Measurements from ENCODE around the gene P2RY14.

P2RY14 gene

DNA sequence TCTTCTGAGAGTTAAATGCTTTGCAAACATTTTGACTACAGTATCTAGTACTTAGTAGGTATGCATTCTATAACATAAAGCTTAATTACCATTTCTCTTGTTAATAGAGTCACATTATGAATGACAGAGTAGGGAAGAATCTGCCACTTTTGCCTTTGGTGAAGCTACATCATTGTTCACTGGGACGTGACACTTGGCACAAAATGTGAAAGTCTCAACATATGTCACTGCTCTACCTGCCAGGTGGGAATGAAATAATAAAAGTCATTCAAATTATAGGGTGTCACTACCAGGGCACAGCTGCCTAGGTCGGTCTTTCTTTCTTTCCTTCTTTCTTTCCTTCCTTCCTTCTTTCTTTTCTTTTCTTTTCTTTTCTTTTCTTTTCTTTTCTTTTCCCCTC lies 20.7 kb upstream of the P2RY14 start:
- DNase-seq: no peak

DNA sequence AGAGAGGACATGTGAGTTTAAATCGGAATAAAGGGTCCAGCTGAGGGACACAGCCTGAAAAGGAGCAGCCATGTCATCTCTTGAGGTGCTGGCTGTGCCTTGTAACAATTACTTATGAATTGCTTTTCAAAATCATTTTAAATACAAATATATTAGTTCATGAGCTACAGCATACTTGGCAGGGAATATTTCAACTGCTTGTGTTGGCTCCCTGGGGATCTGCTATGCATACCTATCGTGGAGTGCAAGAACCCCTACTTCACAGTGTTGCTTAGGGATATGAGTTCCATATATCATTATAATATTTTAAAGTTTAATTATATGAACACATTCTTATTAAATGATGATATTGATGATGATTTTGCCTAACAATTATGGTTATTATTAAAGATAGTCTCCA lies 19.1 kb upstream of the P2RY14 start:
- no peak for DNase-seq

DNA sequence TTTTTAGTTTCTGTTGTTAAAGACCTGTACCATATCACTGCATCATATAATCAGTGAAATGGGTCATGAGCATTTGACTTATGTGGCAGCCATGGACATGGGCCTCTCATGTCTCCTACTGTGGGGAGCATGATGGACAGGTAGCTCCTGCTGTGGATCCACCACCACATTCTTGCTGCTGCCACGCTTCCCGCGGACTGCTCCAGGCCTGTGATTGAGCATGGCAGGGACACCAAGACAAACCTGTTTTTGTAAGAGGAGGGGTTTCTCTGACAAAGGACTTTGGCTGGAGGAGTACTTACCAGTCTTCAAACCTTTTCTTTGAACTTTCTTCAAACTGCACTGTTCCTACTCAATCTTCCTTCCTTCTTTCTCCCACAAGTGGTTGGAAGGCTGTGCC lies 17.9 kb upstream of the P2RY14 start:
- no peak for DNase-seq

DNA sequence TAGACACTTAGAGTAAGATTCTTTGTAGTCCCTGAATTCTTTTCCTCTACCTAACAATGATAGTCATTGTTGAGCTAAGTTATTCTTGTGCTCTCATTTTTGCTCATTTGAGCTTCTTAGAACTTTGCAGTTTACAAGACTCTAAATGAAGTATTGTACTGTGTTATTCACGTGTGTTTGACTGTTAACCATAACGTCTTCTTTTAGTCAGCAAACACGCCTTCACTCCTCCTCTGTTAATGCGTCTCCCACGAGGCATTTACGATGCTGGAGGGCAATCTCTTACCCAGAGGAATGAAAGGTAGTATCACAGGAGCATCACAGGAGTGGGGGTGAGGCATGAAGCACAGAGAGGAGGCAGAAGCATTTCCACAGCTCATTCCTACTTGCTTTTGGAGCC lies 14.8 kb upstream of the P2RY14 start:
- DNase-seq: no peak

DNA sequence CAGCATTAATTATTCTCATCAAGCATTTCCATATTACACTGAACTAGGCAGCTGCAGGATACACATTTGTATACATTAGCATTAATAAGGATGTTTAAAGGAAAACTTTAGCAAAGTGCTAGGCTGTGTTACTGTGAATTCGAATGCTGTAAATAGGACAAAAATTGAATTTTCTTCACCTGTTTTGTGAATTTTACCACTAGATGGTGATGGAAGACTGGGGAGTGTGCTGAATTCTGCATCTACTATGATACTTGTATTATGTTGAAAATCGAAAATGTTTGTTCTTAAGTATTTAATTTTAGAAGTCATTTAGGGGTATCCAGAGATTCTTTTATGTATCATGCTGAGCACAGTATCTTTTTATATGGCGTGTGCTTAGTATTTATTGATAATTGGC lies 12.3 kb upstream of the P2RY14 start:
- DNase-seq: peak; percentile 43 to 62

DNA sequence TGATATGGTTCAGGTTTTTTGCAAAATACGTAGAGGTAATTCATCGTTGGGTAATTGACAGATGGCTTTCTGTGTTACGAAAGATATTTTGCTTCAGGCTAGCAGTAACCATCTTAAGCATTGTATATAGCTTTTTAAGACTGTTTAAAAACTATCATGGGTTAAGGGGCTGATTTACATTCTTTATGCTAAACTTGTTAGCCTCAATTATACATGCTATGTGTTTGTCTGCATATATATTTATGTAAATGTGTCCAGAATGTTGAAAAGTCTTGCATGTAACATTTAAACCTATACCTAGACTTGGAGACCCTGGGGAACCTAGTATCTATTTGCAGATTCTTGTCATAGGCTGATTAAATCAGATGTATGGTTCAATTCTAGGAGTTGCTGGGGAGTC lies 11.1 kb upstream of the P2RY14 start:
- peak in 1 of 2 experiments; percentile 17 for DNase-seq

DNA sequence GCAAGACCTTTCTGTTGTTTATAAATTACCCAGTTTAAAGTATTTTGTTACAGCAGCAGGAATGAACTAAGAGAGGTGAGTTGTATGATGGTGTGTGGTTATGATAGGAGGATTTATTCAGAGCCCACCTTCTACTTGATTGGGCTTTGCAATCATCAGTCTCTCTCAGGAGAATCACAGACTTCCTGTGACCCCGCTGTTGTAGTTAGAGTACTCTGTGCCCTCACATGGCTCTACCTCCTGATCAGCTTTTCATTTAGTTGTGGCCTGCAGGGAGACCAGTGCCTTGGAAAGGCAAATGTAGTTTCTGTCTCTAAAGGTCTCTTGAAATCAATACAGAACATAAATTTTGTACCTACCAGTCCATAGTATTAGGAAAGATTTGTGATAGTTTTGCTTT lies 7.6 kb upstream of the P2RY14 start:
- DNase-seq: no peak

DNA sequence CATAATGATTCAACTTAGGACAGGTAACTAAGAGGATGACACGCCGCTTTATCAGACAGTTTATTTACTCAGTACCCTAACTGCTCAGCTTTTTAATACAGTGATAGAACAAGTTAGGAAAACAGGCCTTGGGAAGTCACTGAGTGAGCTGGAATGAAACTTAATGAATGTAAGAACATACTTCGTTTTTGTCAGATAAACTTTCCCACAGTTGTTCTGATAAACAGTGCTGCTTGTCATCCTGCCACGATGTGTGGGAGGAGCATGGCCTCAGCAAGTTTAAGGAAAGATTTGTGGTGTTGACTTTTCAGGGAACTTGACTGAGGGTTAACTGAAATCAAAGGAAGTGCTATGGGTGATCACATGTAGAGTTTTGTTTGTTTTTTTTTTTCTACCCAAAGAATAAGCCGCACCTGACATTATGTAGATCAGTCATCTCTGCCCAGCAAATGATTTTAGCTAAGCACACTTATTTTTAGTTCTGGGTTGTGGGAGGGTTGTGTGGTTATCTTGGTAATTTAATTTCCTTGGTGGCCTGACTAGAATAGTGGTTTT lies 5.6 kb upstream of the P2RY14 start:
- DNase-seq: no peak

DNA sequence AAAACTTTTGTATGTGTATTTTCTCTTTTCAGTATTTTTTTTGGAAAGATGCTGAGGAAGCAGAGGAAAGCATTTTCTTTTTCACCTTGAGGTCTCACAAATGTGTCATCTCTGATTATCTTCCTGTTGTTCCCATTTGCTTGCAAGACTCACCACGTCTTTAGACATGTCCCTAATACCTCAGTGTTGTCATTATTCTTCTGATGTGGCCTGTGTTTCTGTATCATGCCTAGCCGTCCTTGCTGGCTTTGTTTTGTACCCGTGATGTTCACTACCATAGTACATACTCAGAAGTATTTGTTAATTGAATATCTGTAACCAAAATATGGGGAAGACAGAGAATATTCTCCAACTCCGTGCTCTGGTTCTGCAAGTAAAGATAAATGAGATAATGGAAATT lies 5.0 kb upstream of the P2RY14 start:
- no peak for DNase-seq

DNA sequence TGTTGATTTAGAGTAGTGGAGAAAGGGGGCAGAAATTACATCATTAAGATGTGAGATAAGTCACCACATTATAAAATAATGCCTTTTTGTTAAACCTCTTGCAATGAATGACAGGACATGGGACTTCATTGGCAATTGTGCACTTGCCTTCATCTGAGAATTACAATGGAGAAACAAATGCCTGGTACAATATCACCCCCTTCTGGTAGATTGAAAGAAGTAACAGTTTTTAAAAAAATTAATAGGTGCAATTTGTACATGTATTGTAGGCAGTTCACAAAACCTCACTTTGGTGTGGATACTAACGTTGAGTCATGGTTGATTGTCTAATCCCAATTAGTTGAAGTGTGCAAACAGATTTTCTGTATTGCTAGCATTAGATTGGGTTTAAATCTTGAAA lies 4.6 kb upstream of the P2RY14 start:
- peak; percentile 50 to 70 for DNase-seq

DNA sequence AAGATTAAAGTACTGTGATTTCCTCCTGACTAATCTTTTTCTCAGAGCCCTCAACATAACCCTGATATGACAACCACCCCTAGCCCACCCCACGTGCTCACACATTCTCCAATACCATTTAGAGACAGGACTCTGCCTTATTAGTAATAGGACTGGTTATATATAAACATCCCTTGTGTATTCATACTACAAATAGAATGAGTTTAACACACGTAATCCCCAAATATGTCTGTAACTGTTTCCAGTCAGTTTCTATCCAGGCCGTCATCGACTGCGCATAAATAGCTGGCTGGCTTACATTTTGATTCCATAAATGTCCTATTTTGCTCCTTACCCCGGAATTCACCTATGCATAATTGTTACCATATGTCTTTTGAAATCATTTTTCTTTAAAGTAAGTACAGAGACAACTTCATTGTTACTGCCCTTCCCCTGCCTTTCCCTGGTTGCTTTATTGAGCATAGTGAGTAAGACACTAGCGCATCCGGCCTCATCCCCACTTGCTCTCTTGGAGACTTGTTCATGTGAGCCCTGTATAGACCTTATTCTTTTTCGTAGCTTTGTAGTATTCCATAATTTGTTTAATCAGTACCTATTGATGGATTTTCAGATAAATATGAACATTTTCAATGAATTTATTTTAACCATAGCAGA lies 3.5 kb upstream of the P2RY14 start:
- DNase-seq: no peak

DNA sequence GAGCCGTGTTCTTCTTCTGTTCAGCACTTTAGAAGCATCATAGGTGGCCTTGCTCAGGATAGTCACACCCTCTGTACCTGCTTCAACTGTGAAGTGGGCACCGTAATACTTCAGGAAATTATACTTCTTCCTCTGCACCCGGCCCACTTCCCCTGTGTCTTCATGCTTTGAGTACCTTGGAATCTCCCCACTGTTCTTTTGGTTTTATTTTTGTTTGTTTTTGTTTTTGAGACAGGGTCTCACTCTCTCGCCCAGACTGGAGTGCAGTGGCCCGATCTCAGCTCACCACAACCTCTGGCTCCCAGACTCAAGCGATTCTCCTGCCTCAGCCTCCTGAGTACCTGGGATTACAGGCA lies 1.7 kb downstream of the P2RY14 start:
- no peak for DNase-seq

DNA sequence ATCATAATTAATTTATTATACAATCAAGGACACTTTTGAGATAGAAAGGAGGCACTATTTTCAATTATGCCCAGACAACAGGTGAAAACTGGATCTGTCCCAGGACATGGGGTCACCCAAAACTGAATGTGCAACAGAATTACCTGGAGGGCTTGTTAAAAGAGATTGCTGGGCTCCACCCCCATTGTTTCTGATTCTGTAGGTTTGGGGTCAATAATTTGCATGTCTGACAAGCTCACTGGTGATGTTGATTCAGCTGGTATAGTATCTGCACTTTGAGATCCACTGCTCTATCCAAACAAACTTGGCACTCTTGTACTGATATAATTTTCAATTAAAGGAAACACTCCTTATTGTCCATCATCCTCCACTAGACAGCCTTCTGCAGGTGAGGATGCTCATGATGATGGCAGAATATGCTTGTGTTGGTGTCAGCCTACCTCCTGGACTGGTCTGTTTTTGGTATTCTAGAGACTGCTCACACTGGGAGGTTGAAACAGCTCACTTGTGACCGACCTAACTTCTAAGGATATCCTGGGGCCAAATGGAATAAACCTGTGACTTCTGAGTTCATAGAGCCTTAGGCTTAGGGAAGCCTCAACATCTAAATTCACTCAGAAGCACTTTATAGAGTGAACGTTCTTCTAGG lies 2.2 kb downstream of the P2RY14 start:
- peak in 1 of 2 experiments; percentile 51 for DNase-seq

DNA sequence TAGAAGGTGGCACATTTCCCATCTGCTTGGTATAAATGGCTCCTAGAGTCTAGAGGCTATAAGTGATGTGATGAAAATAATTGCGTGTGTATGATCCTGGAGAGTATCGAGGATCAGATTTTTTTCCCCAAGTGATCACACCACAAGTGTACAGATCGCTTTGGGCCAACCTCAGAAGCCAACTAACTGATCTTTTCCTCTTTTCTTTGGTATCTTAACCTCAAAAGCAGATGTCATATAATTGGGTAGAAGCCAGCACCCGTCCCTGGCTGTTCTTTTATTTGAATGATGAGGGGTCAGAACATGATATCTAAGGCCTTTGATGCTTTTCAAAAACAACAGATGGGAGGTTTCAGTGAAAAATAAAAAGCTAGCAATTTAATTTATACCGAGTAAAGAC lies 3.3 kb downstream of the P2RY14 start:
- no peak for DNase-seq

DNA sequence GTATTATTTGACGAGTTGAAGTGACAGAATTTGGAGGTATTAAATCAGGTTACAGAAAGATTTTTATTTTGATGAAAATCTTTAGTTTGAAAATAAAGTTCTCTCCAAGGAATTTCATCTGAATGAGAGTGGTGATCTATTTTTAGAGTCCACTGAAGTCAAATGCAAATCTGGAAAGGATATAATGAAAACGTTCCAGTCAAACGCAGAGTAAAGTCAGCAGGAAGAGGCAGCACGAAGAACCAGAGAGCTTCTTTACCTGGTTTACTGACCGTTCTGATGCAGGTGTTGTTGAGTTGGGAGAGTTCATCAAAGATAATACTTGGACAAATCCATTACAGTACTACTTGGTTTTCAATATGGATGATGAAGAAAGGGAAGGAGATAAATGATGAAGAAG lies 8.7 kb downstream of the P2RY14 start:
- DNase-seq: peak in 1 of 2 experiments; percentile 20

DNA sequence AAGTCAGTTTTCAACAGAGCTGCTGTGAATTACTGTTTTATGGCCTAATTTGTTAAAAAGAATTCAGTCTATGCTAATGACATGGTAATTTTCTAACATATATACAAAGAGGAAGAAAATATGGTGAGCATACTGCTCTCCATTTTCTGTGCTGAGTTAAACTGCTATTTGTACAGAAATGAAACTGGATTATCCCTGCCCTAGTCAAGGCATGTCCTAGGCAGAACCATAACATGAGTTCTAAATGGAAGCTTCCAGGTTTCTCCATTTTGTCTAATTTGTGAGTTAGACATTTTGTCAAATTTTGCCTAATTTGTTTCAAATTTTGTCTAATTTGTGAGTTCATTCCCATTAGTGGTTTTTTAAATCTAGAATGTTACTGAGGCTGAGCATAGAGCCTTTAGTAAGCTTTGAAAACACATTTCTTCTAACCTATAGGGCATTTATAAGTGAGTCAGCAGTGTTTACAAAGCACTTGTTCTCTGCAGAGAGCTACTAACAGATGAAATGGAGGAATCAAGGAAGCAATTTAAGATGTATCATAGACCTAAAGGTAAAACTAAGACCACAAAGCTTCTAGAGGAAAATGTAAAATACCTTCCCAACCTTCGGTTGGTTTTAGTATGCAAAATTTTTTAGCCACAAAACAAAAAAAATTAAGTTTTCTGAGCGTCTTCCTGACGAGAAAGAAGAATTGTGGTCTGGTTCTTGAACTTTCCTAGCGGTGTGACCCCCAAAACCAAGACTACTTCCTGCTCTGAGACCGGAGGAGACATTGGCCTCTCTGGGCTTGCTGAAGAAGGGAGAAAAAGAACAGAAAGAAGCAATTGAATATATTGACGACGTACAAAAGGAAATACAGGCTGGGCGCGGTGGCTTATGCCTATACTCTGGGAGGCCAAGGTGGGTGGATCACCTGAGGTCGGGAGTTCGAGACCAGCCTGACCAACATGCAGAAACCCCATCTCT lies 9.8 kb downstream of the P2RY14 start:
- DNase-seq: no peak

DNA sequence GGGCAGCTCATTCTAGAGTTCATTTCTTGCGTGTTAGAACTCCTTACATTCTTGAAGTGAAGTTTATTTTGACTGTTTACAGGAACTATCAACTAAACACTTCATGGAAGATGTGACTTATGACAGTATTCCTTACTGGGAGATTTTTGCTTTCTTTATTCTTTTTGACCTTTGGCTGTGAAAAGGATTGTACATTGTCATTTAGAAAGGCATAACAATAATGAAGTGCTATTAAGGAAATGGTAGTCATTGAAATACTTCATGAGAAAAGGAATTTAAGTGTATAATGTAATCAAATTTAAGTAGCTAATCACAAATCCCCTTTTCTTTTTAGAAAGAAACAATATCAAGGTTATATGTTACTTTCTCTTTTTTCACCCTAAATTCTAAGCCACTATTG lies 11.3 kb downstream of the P2RY14 start:
- no peak for DNase-seq

DNA sequence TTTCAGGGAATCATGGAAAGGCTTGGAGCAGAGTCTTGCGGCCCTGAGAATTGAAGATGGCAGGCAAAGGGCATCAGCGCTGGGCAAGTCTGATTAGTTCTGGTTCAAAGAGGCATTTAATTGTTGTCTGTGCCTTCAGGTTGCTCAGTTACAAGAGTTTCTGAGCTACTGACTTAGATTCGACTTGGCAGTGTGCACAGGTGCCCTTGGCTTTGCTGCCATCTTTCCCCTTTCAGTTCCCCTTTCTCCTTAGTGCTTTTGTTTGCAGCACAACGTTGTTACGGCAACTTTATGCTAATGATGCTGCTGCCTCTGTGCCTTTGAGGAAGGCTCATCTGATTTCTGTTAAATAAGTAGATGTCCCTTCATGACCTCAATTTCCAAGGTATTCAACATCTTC lies 12.5 kb downstream of the P2RY14 start:
- DNase-seq: peak; percentile 36 to 43

DNA sequence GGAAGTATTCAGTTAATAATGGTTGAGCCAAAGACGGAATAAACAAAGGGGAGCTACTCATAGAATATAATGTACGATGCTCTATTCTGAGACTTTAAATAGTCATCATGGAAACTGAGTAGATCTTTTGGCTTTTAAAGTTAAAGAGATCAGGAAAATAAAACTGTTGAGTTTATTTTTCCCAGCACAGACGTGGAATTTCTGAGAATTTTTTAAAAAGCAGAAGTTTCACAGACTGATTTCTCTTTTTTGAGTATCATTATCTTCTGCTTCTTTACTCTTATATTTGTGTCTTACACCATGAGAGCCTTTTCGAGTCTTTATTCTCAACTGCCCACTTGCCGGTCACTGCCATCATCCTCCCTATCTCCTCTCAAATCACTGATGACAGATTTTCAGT lies 13.2 kb downstream of the P2RY14 start:
- DNase-seq: no peak

DNA sequence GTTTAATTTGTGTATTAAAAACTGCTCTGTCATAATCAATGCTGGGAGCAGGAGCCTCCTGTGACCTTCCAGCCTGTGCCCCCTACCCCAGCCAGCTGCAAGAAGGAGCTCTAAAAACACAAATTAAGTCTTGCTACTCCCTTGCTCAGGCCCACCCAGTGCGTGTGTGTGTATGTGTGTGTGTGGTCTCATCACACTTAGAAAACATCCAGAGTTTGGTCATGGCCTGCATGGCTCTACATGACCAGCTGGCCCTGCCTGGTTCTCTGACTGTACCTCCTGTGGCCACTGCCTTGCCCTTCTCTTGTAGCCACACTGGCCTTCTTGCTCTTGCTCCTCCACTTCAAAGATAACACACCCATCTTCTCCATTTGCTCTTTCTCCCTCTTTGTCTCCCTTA lies 13.7 kb downstream of the P2RY14 start:
- no peak for DNase-seq

DNA sequence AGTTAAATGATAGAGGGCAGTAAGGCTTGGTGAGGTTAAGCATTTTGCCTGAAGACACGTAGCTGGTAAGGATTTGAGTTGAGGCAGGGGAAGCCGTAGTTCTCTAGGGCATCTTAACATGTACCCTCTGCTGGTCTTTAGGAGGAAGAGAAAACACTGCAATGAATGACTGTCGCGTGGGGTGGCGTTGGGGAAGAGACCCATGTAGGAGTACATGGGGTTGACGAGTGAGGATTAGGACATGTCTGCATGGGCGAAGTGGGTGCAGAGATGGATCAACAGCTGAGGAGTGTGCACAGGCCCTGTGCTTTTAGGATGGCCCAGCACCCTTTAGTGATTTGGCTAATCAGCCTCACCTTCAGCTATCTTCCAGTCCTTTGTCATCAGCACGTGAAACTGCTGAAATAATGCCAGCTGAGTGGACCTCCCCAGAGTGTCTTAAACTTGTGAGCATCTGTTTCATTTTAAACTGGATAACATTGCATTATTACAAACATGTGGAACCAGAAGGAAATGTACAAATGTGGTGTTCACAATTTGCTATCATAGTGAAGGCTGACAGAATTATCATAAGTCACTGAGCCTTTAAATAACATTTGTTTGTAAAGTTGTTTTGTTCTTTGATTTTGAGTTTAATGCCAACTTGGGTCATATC lies 15.3 kb downstream of the P2RY14 start:
- no peak for DNase-seq

DNA sequence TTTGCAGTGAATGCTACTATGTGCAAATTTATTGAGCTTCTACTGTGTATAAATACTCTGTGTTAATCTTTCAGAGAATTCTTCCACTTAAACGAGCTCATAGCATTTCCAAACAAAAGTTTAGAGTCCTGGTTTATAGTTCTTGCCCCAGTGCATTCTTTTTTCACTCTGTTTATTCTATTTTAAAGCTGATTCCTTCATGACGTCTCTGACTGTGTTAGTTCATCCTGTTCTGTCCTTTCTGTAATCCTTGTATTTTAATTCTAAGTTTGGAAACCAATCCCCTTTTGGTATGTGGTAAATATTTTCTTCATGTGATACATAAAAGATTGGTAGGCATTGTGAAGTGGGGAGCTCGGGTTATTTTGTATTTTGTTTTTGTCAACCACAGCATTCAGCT lies 18.7 kb downstream of the P2RY14 start:
- no peak for DNase-seq

DNA sequence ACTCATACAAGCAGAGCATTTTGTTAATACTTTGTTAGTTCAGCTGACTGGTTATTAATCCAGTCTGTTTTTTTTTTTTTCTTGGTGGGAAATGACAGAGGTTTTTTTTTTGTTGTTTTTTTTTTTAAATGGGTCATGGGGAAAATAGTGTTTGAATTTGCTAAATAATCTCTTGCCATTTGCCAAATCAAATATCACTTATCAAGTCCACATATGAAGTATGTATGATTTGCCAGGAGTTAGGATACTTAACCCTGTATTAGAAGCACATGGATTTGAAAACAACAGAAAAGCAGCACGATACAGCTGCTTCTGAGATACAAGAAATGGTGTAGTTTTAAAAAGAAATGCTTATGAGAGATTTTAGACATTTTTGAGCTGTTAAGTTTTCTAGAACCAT lies 21.6 kb downstream of the P2RY14 start:
- DNase-seq: no peak
